GM21381 (cell line): ENCODE data around the gene ZC3H8.
"Not testable (repeated sequence)": the region's sequence is repeated elsewhere in the genome, so short reads cannot be mapped to it uniquely, and the experiment has no call there.

Experiments used
- ATAC-seq: cut with Tn5 transposase; IDR thresholded peaks from one replicate; pipeline ENCODE4 v1.9.1; 2021; ENCODE audit warnings: mild to moderate bottlenecking, moderate library complexity; ENCODE audit not compliant: unreplicated experiment

Gene ZC3H8

DNA sequence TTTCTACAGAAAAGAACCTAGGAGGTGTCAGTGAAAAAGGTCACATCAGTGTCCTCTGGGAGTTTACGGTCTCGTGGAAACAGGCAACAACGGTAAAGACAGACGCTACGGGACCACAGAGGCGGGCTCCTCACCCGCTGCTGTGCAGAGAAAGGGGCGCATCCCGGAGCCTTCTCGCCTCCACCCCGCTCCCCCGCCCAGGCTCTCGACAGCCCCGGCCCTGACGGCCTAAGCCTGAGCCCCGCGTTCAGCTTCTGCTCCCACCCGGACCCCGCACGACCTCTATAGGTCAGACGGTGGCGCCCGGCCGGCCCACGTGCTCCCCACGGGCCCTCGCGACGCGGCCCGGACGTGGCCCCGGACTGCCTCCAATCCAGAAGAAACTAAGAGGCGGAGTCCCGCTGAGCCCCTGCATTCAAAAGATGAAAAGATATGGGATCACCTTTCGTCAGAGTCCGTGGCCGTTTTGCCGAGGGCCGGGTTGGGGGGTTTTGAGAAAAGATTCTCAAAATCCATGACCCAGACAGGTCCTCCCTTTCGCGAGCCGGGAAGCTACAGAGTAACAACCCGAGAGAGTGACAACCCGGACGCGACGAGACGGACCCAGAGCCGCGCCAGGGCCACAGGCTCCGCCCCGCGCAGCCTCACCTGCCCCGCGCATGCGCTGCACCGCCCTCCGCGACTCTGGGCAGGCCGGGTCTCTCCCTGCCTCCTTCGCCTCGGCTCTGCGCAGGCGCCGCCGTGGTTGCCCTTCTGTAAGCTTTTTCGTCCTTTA, at the start of gene ZC3H8:
Gene ZC3H8, minus strand, starts transcription at position 577 of the 775 bp plus-strand sequence. Its CDS starts 61 bp downstream, at position 516.
- peak; percentile 90 for ATAC-seq

DNA sequence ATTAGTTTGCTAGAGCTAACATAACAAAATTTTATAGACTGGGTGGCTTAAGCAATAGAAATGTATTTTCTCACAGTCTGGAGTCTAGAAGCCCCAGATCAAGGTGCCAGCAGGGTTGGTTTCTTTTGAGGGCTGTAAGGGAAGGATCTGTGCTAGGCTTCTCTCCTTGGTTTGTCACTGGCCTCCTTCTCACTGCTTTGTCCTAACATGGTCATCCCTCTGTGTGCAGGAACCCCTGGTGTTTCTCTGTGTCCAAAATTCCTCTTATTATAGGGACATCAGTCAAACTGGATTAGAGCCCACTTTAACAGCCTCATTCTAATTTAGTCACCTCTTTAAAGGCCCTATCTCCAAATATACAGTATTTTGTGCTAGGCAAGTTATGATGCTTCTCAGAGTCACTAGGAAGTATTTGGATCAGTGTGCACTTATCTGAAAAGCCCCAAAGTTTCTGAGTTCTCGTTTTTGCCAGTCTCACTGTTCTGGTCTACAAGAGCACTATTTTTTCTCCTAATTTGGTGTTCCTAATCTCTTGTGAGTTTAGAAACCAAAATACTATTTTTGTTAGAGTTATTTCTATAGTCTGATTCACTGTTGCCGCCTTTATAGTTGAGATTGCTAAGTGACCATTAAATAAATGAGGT, 49.6 kb upstream of the ZC3H8 start:
- no peak for ATAC-seq

DNA sequence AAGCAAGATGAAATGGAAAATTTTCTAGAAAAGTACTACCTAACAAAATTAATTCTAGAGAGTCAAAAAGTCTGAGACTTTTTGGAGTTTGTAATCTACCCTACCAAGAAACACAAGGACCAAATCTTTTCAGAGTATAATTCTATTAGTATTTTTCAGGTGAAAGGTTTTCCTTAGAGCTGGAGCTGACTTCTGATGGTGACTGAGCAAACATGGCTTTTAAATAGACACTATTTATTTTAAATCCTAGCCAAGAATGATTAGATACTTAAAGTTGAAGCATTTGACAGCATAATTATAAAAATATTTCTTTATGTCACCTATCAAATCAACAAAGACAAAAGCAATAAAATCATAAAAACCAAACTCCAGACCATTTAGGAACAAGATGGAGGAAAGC, 47.1 kb upstream of the ZC3H8 start:
- ATAC-seq, result no peak

DNA sequence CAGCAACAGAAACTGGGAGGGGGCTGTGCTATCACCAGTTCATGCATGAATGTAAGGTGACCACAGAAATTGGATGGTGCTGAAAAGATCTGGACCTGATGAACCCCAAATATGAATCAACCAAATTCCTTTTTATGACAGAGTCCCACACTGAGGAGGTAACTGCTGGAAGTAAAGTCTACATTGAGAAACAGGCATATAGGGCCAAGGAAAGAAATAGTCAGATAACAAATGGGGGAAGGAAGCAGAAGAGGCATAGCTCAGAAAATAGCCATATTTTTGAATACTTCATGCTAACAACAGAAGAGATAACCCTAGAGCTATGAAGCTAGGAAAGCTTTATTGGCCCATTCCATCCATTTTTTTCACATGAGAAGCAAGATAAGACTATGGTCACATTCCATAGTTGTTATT, 46.3 kb upstream of the ZC3H8 start:
- no peak for ATAC-seq

DNA sequence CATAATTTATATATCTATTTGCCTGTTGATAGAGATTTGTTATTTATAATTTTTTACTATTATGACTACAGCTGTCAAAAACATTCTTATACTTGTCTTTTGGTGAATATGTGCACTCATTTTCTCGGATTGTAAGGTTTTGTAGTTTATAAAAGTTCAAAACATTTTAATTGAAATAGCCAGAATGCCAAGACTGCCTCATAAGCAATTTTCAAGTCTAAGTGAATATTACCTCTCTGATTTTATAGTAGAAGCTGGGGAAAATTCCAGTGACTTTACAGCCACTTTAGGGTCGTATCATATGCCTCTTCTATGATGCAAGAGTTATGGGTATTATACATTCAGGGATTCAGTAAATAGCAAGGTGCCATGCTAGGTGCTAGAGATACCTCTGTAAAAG, 41.6 kb upstream of the ZC3H8 start:
- no peak for ATAC-seq

DNA sequence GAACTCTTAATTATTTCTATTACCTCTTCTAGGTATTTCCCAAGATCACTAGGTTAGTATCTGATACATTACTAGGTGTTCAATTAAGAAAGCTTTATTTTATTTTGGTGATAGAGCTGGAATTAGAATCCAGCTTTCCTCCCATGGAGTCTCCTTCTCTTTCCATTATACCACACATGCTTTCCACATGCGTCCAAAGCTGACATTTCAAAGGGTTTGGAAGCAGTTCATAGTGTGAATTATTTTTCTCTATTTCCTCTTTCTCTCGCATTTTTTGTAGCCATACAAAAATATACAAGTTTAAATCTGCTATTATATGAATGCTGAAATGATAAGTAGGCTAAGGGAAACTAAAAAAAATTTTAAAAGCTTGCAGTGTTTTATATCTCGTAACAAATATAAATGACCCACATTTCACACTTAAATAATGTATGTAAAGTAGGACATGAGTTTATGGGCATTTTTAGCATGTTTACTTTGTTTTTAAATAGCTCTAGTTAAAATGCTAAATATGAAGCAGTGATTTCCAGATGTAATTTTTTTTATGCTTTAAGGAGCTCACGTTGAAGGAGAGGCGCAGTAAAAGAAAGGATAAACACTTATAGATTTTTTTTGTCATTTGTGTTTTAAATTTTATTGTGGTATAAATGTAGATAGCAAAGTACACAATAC, 40.7 kb upstream of the ZC3H8 start:
- no peak for ATAC-seq

DNA sequence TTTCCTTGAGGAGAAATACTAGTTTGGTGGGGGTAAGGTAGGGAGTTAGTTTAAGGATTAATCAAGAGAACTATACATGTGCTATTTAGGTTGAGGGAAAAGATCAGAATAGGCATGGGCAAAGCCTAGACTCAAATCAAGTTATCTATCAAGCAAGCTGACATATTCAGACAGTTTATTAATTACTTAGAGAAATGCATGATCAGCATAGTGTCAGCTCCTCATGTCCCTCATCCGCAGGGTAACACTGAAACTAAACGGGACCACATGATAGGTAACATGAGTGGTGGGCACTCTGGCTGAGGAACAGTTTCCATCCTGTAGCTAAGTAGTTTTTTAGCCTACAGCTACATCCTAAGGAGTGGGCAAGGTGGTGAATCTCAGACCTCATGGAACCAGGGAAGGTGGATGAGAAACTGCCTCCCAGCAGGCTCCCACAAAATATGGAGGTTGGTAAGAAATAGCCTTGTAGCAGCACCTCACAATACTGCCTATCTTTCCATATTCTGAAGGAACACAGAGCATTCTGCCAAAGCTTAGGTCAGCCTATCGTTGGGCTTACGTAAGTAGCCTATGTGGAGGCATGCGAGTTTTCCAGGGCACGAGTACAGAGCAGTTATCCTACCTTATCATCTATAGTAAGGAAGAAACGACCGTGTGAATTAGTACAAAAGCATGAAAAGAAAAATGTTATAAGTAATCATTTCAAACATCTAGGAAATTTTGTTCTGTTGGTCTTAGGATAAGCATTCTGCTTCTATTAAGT, 39.0 kb upstream of the ZC3H8 start:
- no peak for ATAC-seq

DNA sequence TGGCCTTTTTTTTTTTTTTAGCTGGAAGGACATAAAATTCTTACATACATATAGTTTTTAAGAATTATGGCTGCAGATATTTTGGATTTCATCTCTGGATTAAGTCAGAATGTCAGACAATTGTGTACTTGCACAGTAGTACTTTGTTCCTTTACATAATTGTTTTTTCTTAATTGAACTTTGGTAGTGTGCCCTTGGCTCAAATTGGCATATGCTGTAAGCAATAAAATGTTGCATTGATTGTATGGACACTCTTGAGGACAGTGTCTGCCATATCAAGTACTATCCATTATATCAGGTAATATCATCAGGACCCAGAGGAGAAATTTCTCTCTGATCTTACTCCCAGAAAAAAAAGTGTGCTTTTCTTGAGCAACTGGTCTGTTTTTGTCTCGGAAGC, 35.8 kb upstream of the ZC3H8 start:
- ATAC-seq, result no peak

DNA sequence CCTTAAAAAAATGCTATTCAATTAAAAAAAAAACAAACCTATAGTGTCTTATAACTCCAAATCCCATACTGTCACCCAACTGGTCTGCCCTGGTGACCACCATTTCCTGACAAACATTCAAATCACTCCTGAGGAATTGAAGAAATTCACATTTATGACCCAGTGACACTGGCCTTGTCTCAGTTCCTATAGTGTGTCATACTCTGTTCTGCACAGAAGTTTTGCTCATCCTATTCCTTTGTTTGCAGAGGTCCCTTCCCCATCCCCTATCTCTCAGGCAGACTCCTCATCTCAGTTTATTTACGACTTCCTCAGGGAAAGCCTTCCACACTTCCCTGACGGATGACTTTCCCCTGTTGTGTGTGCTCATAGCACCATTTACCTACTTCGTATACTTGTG, 35.2 kb upstream of the ZC3H8 start:
- ATAC-seq, result no peak

DNA sequence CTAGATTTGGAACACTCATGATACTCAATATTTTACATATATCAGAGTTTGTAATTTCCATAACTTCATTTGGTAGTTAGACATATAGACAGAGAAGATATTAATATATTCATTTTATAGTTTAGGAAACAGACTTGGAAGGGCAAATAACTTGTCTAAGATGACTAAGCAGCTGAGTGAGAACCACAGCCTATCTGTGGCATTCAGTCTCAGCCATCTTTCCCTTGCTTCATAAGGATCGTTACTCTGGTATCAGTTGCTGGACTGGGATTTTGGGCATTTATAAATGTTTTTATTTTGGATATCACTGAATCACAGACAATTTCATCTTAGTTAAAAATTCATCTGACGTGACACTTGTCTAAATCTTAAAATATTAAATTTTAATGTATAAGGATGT, 28.7 kb upstream of the ZC3H8 start:
- ATAC-seq, result not testable (repeated sequence)

DNA sequence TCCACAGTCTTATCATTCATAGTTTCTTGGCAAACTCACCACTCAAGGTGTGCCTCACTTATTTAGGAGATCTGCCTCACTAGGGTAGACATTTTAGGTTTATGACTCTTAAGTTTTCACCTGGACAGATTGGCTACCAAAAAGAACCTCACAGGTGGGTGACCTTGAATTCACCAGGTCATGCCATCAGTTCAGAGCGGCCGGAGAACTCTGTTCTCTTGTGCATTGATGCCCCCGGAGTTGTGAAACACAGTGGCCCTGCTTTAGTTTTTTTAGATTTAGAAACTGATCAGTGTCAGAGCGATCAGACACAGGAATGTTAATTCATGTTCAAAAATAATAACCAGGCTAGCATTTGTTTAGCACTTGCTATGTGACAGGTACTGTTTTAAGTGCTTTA, 27.2 kb upstream of the ZC3H8 start:
- ATAC-seq, result not testable (repeated sequence)

DNA sequence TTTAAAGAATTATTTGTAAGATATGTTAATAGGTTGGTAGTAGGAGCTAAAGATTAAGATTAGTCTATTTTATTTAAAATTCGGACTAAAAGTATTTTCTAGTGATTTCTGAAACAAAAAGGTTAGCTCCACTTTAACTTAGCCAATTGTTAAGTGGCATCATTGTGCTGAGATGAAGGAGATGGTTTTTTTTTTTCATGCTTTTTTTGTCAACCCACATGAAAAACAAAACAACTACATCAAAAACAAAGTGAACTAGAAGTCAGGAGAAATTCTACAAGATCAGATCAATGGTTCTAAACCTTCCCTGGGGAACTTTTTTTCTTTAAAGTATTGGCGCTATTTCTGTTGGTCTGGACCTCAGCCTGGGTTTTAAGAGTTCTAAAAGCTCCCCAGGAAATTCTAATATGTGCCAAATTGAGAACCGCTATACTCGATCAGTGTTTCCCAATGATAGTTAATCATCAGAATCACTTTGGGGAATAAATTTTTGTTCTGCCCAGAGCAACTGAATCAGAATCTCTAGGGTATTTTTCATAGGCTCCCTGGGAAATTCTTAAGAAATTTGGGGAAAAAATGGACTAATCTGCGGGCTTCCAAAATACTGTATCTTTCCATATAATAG, 22.9 kb upstream of the ZC3H8 start:
- ATAC-seq, result no peak

DNA sequence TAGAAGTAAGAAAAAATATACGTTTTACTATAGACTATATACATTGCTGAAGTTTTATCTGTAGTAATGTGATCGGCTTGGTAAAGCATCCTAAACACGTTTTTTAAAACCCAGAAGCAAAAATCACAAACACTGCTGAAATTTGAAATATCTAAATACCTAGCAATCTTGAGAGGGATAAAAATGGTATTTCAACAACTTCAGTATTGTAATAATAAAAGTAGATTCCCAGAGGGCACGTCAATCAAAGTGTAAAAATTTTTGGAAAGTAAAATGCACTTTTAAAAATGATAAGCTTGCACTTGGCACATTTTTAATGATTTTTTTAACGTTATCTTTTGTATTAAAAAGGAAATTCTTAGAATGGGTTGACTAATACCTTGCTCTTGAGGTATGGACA, 22.1 kb upstream of the ZC3H8 start:
- no peak for ATAC-seq

DNA sequence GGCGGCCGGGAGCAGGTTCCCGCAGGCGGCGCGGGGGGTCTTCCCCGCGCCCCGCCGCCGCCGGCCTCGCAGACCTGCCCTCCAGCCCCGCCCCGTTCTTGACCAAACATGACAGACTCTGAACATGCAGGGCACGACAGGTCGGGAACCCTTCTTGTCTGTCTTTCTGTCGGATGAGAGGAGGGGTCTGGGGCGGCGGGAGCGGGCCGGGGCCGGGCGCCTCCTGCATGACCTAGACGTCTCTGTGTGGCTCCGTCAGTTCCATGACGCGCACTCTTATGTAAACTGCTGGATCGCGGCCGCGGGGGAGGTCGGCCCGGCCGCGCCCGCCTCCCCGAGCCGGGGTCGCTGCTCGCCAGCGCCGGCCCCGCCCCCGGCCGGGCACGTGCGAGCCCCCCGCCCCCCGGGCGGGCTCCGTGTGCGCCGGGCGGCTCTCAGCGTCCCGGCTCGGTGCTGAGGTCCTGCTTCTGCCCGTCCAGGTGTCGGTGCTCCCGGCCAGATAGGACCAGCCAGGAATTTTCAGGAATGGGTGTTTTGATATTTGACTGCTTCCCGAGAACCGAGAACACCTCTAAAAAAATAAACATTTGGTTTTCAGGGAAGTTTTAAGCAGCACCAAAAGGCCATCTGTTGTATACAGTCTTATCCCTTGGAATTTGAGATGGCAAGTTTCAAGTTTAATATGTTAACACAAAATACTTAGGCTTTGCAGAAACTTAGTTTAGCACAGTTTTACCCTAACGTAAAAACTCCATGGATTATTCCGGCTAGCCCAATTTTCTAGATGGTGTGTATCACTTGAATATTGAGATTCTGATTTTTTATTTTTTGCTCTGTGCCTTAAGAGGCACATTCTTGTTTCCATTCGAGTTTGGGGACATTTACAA, 21.3 kb upstream of the ZC3H8 start:
- peak; percentile 42 for ATAC-seq

DNA sequence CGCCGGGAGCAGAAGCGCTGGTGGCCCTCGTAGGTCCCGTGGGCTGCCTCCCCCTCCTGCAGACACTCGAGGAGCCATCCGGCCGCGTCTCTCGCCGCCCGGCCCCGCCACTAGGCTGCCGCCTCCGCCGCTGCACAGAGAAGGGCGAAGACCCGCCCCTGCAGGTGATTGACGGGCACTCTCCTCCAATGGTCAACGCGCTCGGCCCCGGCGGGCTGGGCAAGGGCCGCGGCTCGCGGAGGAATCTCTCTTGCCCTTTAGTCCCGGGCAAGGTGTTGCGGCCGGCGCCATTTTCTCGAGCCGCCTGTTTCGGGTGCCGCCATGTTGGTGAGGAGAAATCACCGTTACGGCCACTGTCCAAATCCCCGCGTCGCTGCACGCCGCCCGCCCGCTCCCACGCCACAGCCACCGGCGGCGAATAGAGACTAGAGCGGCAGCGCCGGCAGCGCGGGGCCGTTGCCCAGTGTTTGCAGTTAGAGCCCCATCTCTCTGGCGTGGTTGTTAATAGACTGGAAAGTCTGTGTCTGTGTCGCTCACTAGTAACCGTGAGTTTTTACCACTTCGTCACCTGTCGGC, 20.6 kb upstream of the ZC3H8 start, which contains the start of gene ZC3H6:
Gene ZC3H6, plus strand, starts transcription at position 287 of the 576 bp plus-strand sequence. CDS start 398 bp downstream, outside the sequence.
- ATAC-seq, result peak; percentile 93

DNA sequence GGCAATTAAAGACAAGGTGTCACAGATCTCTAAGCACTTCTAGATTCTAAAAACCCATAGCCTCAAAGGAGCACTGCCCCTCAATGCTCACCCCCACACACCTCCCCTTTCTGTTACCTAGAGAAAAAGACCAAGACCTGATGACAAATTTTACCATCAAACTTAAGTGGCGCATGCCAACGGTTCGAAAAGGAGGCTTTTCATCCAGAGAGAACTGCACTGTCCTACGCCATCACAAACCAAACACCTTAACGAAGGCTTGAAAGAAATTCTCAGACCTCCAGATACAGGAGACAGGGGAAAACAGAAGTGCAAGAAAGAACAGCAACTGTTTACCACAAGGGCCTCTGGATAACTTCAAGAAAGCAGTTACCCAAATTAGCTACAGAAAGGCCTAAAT, 18.5 kb upstream of the ZC3H8 start:
- no peak for ATAC-seq

DNA sequence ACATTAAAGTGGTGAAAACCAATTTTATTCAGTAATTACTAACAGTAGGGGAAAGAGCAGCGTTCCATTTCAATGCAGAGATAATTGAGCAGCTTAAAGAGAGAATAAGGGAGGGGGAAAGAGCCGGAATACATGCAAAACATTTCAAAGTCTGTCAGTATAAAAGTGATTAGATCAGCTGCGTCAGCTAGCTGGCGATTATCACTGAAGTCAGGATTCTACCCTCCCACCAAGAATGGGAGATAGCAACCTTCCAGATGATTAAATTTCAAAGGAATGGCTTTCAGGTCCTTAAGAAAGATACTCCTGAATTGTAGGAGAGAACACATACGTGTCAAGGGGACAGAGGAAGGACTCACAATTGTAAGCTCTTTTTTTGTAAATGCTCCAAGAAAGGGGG, 17.8 kb upstream of the ZC3H8 start:
- ATAC-seq, result no peak

DNA sequence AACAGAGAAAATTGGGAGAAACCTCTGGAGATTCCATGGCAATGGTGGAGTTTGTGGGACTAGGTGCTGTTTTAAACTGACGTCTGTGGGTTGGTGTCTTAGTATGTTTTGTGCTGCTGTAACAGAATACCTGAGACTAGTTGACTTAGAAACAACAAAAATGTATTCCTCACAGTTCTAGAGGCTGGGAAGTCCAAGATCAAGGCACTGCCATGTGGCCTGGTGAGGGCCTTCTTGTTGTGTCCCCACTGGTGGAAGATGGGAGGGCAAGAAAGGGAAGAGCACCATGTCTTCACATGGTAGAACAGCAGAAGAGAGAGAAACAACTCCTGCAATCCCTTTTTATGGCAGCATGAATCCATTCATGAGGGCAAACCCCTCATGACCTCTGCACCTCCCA, 13.7 kb upstream of the ZC3H8 start:
- ATAC-seq, result no peak

DNA sequence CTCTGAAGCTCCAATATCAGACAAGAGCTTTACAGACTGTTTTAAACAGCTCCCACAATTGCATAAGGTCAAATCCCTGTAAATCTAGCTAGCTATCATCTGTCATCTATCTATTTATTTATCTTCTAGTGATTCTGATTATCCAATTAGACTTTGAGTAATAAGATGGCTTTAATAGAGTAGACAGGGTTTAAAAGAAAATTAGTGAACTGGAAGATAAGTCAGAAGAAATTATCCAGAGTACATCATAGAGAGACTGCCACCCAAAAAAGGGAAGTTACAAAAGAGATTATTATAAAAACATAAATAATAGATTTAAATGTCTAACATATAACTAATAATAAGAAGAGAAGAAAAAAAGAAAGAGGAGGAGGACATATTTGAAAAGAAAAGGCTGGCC, 8.0 kb upstream of the ZC3H8 start:
- ATAC-seq, result no peak

DNA sequence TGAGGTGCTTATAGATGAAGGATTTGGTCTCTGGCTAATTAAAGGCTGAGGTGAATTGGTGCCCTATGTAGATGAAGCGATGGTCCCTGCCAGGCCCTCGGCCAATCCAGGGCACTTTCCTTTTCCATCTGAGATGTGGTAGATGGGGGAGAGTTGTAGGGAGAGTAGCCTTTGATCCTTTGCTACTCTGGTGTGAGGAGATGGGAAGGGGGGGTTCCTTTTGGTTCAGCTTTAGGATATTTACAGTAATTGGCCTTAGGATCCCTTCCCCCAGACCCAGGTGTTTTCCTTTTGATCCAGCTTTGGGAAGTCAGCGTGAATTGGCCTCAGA, 5.4 kb upstream of the ZC3H8 start:
- ATAC-seq, result no peak
